Esophagus muscularis mucosa (tissue), 4 donors: Measurements from ENCODE around the gene CDH19.

ENCODE experiments used
- CTCF ChIP-seq, 3 experiments: fragments of 200-600 bp in 2 of 3; fragments of 450-650 bp in 1 of 3; sonication (generic) in 2 of 3; IDR thresholded peaks; one replicate each; pipeline ENCODE4 v1.5.1; 2017 to 2019; ENCODE audit warnings: antibody characterized with exemption in 3 of 3, mild to moderate bottlenecking in 2 of 3, moderate library complexity in 1 of 3
- EP300 ChIP-seq: sonication (generic); formaldehyde crosslinking; IDR thresholded peaks from one replicate; pipeline ENCODE4 v1.6.1; 2017; ENCODE audit warnings: antibody characterized with exemption
- POLR2A ChIP-seq: fragments of 450-650 bp; IDR thresholded peaks from one replicate; pipeline ENCODE4 v1.6.1; 2017; ENCODE audit warnings: antibody characterized with exemption, moderate library complexity, mild to moderate bottlenecking, low read depth
- POLR2AphosphoS5 ChIP-seq, 2 donors: sonication (generic); formaldehyde crosslinking; IDR thresholded peaks; one replicate each; pipeline ENCODE4 v1.6.1; 2017; ENCODE audit warnings: antibody characterized with exemption in 2 of 2

DNA sequence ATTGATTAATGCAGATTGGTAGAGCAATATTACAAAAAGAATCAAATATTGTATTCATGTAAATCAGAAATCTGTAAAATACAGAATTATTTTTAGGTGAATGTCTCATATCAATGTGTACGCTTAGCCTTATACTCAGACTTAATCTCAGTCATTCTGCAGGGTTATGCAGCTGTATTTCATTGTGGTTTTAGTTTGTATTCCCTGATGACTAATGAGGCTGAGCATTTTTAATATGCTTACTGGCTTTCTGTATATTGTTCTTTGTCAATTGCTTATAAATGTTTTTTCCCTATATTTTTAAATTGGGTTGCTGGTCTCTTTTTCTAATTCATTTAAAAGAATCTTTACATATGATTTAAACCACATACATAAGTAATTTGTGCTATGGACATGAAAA, 50.1 kb downstream of the CDH19 start:
- TF ChIP-seq CTCF (IDR thresholded peaks at IDR 0.05) (no peak), POLR2A (no peak), EP300 (no peak), POLR2AphosphoS5 (IDR thresholded peaks at IDR 0.05) (no peak)
